GM23338 (cell line): ENCODE results near the gene SLC38A10. TPM values are rescaled to one million over a fixed set of nuclear protein-coding genes. Genes with fewer than 3 reads are reported as not detected.
A peak's percentile ranks its signal among the peaks of the same experiment; 100 is the strongest.

Experiments
- ATAC-seq: fragments of 200-7000 bp; cut with Tn5 transposase; 3 replicates; pipeline ENCODE4 v1.9.1; 2020
- DNase-seq: peaks from one replicate; pipeline ENCODE4 v3.0.0-alpha.2; 2015; ENCODE audit warnings: low spot score
- H2AFZ ChIP-seq: fragments of 200-600 bp; sonication (generic); 2 replicates; pipeline ENCODE4 v1.8.0; 2016; ENCODE audit warnings: antibody characterized with exemption, mild to moderate bottlenecking, moderate library complexity
- H3F3A ChIP-seq: fragments of 200-600 bp; sonication (generic); replicated peaks from 2 replicates; pipeline ENCODE4 v1.8.0; 2017; ENCODE audit warnings: antibody characterized with exemption, mixed run types, low read depth
- H3K27ac ChIP-seq: fragments of 200-600 bp; sonication (generic); 2 replicates; pipeline ENCODE4 v1.6.1; 2016; ENCODE audit warnings: low read depth
- H3K27me3 ChIP-seq: fragments of 200-600 bp; sonication (generic); 2 replicates; pipeline ENCODE4 v1.8.0; 2016; ENCODE audit warnings: mild to moderate bottlenecking, mixed run types, moderate library complexity; ENCODE audit not compliant: insufficient read depth
- H3K36me3 ChIP-seq: fragments of 200-600 bp; sonication (generic); 2 replicates; pipeline ENCODE4 v1.8.0; 2016; ENCODE audit warnings: mild to moderate bottlenecking; ENCODE audit not compliant: insufficient read depth
- H3K4me1 ChIP-seq: fragments of 200-600 bp; sonication (generic); 2 replicates; pipeline ENCODE4 v1.8.0; 2016; ENCODE audit warnings: mild to moderate bottlenecking, moderate library complexity; ENCODE audit not compliant: insufficient read depth
- H3K4me2 ChIP-seq: fragments of 200-600 bp; sonication (generic); 2 replicates; pipeline ENCODE4 v1.7.1; 2017; ENCODE audit warnings: mixed run types
- H3K4me3 ChIP-seq: fragments of 200-600 bp; sonication (generic); 2 replicates; pipeline ENCODE4 v1.6.1; 2016; ENCODE audit warnings: mixed run types
- H3K79me2 ChIP-seq: fragments of 200-600 bp; sonication (generic); replicated peaks from 2 replicates; pipeline ENCODE4 v1.8.0; 2017; ENCODE audit warnings: mild to moderate bottlenecking; ENCODE audit not compliant: insufficient read depth
- H3K9me2 ChIP-seq: fragments of 200-600 bp; sonication (generic); 2 replicates; pipeline ENCODE4 v1.8.0; 2017; ENCODE audit not compliant: insufficient read depth
- H4K20me1 ChIP-seq: fragments of 200-600 bp; sonication (generic); replicated peaks from 2 replicates; pipeline ENCODE4 v1.8.0; 2017; ENCODE audit warnings: mild to moderate bottlenecking; ENCODE audit not compliant: insufficient read depth
- H3K27ac Mint-ChIP-seq: 2 replicates; pipeline ENCODE4 v1.8.0; 2020; ENCODE audit warnings: inconsistent platforms, mild to moderate bottlenecking, moderate library complexity, mixed read lengths
- H3K27me3 Mint-ChIP-seq: 3 replicates; pipeline ENCODE4 v1.8.0; 2022; ENCODE audit warnings: low read depth, mild to moderate bottlenecking, moderate library complexity, mixed read lengths, inconsistent platforms; ENCODE audit not compliant: insufficient read depth, poor library complexity
- H3K36me3 Mint-ChIP-seq: 3 replicates; pipeline ENCODE4 v1.8.0; 2021; ENCODE audit warnings: low read depth, mild to moderate bottlenecking, inconsistent platforms, moderate library complexity, mixed read lengths
- H3K4me1 Mint-ChIP-seq: 3 replicates; pipeline ENCODE4 v1.8.0; 2020; ENCODE audit warnings: mild to moderate bottlenecking, inconsistent platforms, mixed read lengths
- H3K4me3 Mint-ChIP-seq: 3 replicates; pipeline ENCODE4 v1.8.0; 2021; ENCODE audit warnings: moderate library complexity, mild to moderate bottlenecking, inconsistent platforms, mixed read lengths
- H3K9me3 Mint-ChIP-seq: 3 replicates; pipeline ENCODE4 v1.8.0; 2020; ENCODE audit warnings: moderate library complexity, mild to moderate bottlenecking, inconsistent platforms, mixed read lengths
- CREB1 ChIP-seq: fragments of 250-450 bp; sonication (Bioruptor Pico); IDR thresholded peaks from 2 replicates; pipeline ENCODE4 v1.5.0; 2020; ENCODE audit warnings: low read depth, mild to moderate bottlenecking, moderate library complexity
- ETS1 ChIP-seq: IDR thresholded peaks from 2 replicates; pipeline ENCODE4 v1.6.1; 2016; ENCODE audit warnings: antibody characterized with exemption
- EZH2 ChIP-seq: fragments of 200-600 bp; sonication (generic); IDR thresholded peaks from one replicate; pipeline ENCODE4 v1.8.0; 2017; ENCODE audit warnings: antibody characterized with exemption, mild to moderate bottlenecking, low read depth; ENCODE audit not compliant: unreplicated experiment
- JUNB ChIP-seq: IDR thresholded peaks from one replicate; pipeline ENCODE4 v1.6.1; 2016; ENCODE audit warnings: antibody characterized with exemption; ENCODE audit not compliant: unreplicated experiment
- NANOG ChIP-seq: IDR thresholded peaks from 2 replicates; pipeline ENCODE4 v1.6.1; 2016; ENCODE audit warnings: antibody characterized with exemption, borderline replicate concordance
- POLR2AphosphoS5 ChIP-seq: IDR thresholded peaks from 2 replicates; pipeline ENCODE4 v1.6.1; 2016; ENCODE audit warnings: antibody characterized with exemption, low read depth
- STAT1 ChIP-seq: IDR thresholded peaks from one replicate; pipeline ENCODE4 v1.6.1; 2016; ENCODE audit warnings: antibody characterized with exemption; ENCODE audit not compliant: unreplicated experiment
- ZNF114 ChIP-seq: fragments of 250-450 bp; sonication (Bioruptor Pico); IDR thresholded peaks from 2 replicates; pipeline ENCODE4 v1.5.0; 2020; ENCODE audit warnings: mild to moderate bottlenecking, moderate library complexity
- ZNF331 ChIP-seq: fragments of 250-450 bp; sonication (Bioruptor Pico); IDR thresholded peaks from 2 replicates; pipeline ENCODE4 v1.5.0; 2020; ENCODE audit warnings: low read depth, mild to moderate bottlenecking, moderate library complexity
- polyA plus RNA-seq: library from polyadenylated mRNA; unstranded; fragments of >200 nt; fragmentation: Nextera tagmentation; extraction: Ambion mirVana; gene quantifications from 2 replicates; pipeline ENCODE4 v1.2.1, GENCODE V29; 2016
- total RNA-seq: library from RNA; depleted of rRNA; stranded (reverse); fragments of >200 nt; shearing (Covaris generic); gene quantifications from 2 replicates; pipeline ENCODE4 v1.2.3, GENCODE V29; 2014
- TF ChIP-seq, protein P1 (sequence below): fragments of 250-450 bp; sonication (Bioruptor Pico); IDR thresholded peaks from 2 replicates; pipeline ENCODE4 v1.5.0; 2020; ENCODE audit warnings: mild to moderate bottlenecking, moderate library complexity

The SLC38A10 gene
- total and polyA plus RNA-seq, 2 experiments from 2014 or later = 17.1 to 55.8 TPM

DNA sequence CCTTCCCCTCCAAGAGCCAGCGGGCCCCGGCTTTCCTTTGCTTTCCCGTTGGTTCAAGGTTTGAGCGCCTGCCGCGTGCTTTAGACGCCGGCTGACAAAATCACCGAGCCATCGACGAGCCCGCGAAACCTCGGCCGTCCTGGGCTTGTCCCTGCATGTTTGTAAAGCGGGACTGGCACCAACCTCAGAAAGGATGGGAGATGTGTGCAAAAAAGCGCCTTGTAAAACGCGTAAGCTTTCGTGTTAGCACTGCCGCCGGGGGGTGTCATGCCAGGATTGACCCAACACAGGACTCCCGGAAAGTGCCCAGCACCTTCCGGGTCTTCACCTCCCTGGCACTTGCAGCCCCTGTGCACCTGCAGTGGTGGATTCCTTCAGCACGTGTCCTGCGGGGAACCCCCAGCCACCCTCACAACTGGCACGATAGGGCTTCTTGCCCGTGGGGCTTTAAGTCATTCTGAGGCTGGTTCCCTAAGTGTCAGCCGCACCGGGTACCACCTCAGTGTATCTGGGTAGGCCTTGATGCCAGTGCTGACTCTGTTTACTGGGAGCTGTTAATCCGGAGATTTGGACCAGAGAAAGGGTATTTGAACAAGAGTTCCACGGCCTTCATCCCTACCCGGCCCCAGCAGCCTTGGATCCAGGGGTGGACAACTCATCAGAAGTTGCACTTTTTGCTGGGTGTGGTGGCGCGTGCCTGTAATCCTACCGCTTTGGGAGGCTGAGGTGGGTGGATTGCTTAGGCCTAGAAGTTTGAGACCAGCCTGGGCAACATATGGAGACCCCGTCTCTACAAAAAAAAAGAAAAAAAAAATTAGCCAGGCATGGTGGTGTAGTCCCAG lies 55.2 kb downstream of the SLC38A10 start:
- Mint-ChIP-seq H3K4me1 (peaks cover 28% of the 10 kb centered on the region), H3K9me3 (no peaks in the 10 kb centered on the region; the same call in 2 of the 3 replicates), H3K4me3 (peak overlapping the region; percentile 96), H3K27me3 (peaks cover 19% of the 10 kb centered on the region), H3K27ac (peak overlapping the region; percentile 95), H3K36me3 (peaks cover 16% of the 10 kb centered on the region)
- Histone ChIP-seq H3K4me2 (peak overlapping the region; percentile 95), H3K36me3 (no peaks in the 10 kb centered on the region), H3K27me3 (no peaks in the 10 kb centered on the region), H2AFZ (no peak overlapping the region), H3K79me2 (peaks cover 17% of the 10 kb centered on the region), H3F3A (peaks cover 11% of the 10 kb centered on the region; the same call in 1 of the 2 replicates), H3K4me1 (no peaks in the 10 kb centered on the region; the same call in 1 of the 2 replicates), H3K4me3 (peak overlapping the region; percentile 96), H4K20me1 (peaks cover 2% of the 10 kb centered on the region; the same call in 1 of the 2 replicates), H3K27ac (no peak overlapping the region), H3K9me2 (no peaks in the 10 kb centered on the region)
- ATAC-seq = no peak
- TF ChIP-seq ETS1 (no peak), JUNB (no peak), STAT1 (no peak), EZH2 (no peak), ZNF331 (no peak), CREB1 (CRISPR knock-in tag) (no peak)
- DNase-seq = peak; percentile 55

- Histone ChIP-seq H3K36me3 (no peaks in the 10 kb centered on the region), H2AFZ (no peak within 1 kb of the TSS), H3K4me3 (peak within 1 kb of the TSS; percentile 96), H3K27ac (no peak within 1 kb of the TSS), H3F3A (peaks cover 11% of the 10 kb centered on the region; the same call in 1 of the 2 replicates), H3K4me1 (no peaks in the 10 kb centered on the region; the same call in 1 of the 2 replicates), H4K20me1 (no peaks in the 10 kb centered on the region; the same call in 1 of the 2 replicates), H3K27me3 (no peaks in the 10 kb centered on the region), H3K9me2 (no peaks in the 10 kb centered on the region), H3K79me2 (peaks cover 17% of the 10 kb centered on the region), H3K4me2 (peak within 1 kb of the TSS; percentile 95)
- H3K27ac Mint-ChIP-seq = peak within 1 kb of the TSS; percentile 95
- no peaks in the 10 kb centered on the region; the same call in 2 of the 3 replicates for H3K9me3 Mint-ChIP-seq
- H3K4me3 Mint-ChIP-seq = peak within 1 kb of the TSS; percentile 96
- H3K27me3 Mint-ChIP-seq = peaks cover 16% of the 10 kb centered on the region
- H3K4me1 Mint-ChIP-seq = peaks cover 25% of the 10 kb centered on the region
- H3K36me3 Mint-ChIP-seq = peaks cover 18% of the 10 kb centered on the region
- peak; percentile 72 for TF ChIP-seq CREB1 (CRISPR knock-in tag)
- peak; percentile 71 for TF ChIP-seq ETS1
- TF ChIP-seq POLR2AphosphoS5 = peak; percentile 62
- TF ChIP-seq STAT1 = no peak
- TF ChIP-seq NANOG = peak; percentile 65
- TF ChIP-seq ZNF114 (CRISPR knock-in tag) = no peak
- TF ChIP-seq, protein P1, sequence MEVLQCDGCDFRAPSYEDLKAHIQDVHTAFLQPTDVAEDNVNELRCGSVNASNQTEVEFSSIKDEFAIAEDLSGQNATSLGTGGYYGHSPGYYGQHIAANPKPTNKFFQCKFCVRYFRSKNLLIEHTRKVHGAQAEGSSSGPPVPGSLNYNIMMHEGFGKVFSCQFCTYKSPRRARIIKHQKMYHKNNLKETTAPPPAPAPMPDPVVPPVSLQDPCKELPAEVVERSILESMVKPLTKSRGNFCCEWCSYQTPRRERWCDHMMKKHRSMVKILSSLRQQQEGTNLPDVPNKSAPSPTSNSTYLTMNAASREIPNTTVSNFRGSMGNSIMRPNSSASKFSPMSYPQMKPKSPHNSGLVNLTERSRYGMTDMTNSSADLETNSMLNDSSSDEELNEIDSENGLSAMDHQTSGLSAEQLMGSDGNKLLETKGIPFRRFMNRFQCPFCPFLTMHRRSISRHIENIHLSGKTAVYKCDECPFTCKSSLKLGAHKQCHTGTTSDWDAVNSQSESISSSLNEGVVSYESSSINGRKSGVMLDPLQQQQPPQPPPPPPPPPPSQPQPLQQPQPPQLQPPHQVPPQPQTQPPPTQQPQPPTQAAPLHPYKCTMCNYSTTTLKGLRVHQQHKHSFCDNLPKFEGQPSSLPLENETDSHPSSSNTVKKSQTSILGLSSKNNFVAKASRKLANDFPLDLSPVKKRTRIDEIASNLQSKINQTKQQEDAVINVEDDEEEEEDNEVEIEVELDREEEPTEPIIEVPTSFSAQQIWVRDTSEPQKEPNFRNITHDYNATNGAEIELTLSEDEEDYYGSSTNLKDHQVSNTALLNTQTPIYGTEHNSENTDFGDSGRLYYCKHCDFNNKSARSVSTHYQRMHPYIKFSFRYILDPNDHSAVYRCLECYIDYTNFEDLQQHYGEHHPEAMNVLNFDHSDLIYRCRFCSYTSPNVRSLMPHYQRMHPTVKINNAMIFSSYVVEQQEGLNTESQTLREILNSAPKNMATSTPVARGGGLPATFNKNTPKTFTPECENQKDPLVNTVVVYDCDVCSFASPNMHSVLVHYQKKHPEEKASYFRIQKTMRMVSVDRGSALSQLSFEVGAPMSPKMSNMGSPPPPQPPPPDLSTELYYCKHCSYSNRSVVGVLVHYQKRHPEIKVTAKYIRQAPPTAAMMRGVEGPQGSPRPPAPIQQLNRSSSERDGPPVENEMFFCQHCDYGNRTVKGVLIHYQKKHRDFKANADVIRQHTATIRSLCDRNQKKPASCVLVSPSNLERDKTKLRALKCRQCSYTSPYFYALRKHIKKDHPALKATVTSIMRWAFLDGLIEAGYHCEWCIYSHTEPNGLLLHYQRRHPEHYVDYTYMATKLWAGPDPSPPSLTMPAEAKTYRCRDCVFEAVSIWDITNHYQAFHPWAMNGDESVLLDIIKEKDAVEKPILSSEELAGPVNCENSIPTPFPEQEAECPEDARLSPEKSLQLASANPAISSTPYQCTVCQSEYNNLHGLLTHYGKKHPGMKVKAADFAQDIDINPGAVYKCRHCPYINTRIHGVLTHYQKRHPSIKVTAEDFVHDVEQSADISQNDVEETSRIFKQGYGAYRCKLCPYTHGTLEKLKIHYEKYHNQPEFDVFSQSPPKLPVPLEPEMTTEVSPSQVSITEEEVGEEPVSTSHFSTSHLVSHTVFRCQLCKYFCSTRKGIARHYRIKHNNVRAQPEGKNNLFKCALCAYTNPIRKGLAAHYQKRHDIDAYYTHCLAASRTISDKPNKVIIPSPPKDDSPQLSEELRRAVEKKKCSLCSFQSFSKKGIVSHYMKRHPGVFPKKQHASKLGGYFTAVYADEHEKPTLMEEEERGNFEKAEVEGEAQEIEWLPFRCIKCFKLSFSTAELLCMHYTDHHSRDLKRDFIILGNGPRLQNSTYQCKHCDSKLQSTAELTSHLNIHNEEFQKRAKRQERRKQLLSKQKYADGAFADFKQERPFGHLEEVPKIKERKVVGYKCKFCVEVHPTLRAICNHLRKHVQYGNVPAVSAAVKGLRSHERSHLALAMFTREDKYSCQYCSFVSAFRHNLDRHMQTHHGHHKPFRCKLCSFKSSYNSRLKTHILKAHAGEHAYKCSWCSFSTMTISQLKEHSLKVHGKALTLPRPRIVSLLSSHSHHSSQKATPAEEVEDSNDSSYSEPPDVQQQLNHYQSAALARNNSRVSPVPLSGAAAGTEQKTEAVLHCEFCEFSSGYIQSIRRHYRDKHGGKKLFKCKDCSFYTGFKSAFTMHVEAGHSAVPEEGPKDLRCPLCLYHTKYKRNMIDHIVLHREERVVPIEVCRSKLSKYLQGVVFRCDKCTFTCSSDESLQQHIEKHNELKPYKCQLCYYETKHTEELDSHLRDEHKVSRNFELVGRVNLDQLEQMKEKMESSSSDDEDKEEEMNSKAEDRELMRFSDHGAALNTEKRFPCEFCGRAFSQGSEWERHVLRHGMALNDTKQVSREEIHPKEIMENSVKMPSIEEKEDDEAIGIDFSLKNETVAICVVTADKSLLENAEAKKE (CRISPR knock-in tag) = no peak
- ATAC-seq (peak; percentile 93), DNase-seq (peak; percentile 99)
Measured at GRCh38 chr17:81238815-81239713, 56.0 kb downstream of the SLC38A10 start, which contains the start of the genes NDUFAF8 and TEPSIN. NDUFAF8 (plus strand) TSS chr17:81239318; CDS start chr17:81239364, 46 bp downstream. TEPSIN (minus strand) TSS chr17:81239055; CDS start chr17:81239033, 22 bp downstream.
